Measurements from ENCODE around the gene WASF1. TPM values are rescaled to one million over a fixed set of nuclear protein-coding genes. Genes with fewer than 3 reads are reported as not detected.

Gene WASF1
- total and polyA plus RNA-seq, 2 donors (not counting 1 experiment from before 2014, with no cell fraction given) = 13.2 to 37.7 TPM

DNA sequence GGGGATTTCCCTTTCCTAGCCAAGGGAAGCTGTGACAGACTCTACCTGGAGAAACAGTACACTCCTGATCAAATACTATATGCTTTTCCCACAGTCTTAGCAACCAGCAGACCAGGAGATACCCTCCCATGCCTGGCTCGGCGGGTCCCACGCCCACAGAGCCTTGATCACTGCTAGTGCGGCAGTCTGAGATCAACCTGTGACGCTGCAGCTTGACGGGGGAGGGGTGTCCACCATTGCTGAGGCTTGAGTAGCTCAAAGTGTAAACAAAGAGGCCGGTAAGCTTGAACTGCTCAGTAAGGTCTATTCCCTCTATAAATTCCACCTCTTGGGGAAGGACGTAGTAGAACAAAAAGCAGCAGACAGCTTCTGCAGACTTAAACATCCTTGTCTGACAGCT is 63.2 kb downstream of the WASF1 start:
- H3K79me2 ChIP-seq (ENCODE audit: control insufficient read depth, insufficient read depth, low read length) = no peaks in the 10 kb centered on the region
- H3K4me3 ChIP-seq (replicated peaks in 1 of 4; ENCODE audit: control extremely low read depth in 1 of 4, insufficient read depth in 1 of 4, low read depth in 3 of 4, low read length in 4 of 4) = no peak overlapping the region
- H2AFZ ChIP-seq (ENCODE audit: low read length) = no peak overlapping the region
- TF ChIP-seq, protein P1, sequence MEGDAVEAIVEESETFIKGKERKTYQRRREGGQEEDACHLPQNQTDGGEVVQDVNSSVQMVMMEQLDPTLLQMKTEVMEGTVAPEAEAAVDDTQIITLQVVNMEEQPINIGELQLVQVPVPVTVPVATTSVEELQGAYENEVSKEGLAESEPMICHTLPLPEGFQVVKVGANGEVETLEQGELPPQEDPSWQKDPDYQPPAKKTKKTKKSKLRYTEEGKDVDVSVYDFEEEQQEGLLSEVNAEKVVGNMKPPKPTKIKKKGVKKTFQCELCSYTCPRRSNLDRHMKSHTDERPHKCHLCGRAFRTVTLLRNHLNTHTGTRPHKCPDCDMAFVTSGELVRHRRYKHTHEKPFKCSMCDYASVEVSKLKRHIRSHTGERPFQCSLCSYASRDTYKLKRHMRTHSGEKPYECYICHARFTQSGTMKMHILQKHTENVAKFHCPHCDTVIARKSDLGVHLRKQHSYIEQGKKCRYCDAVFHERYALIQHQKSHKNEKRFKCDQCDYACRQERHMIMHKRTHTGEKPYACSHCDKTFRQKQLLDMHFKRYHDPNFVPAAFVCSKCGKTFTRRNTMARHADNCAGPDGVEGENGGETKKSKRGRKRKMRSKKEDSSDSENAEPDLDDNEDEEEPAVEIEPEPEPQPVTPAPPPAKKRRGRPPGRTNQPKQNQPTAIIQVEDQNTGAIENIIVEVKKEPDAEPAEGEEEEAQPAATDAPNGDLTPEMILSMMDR (conservative IDR thresholded peaks at IDR 0.05 in 1 of 2, IDR thresholded peaks at IDR 0.05 in 1 of 2; ENCODE audit: low read depth in 1 of 2, low read length in 2 of 2) = no peak
- no peaks in the 10 kb centered on the region for H3K36me3 ChIP-seq (ENCODE audit: control insufficient read depth, insufficient read depth, low read length)
- no peaks in the 10 kb centered on the region for H3K4me1 ChIP-seq (ENCODE audit: control insufficient read depth, extremely low read depth, insufficient read depth, low read length)
- no peaks in the 10 kb centered on the region for H3K9me3 ChIP-seq (ENCODE audit: control insufficient read depth, insufficient read depth, low read depth, low read length)
- no peaks in the 10 kb centered on the region for H4K20me1 ChIP-seq (ENCODE audit: control insufficient read depth, extremely low read depth, insufficient read depth, low read length)
- H3K27me3 ChIP-seq (ENCODE audit: control insufficient read depth, insufficient read depth, low read length) = no peaks in the 10 kb centered on the region
- no peak for DNase-seq (ENCODE audit: low read depth in 2 of 2)
- H3K9ac ChIP-seq (ENCODE audit: insufficient read depth, low read length) = no peak overlapping the region
- no peak overlapping the region for H3K4me2 ChIP-seq (ENCODE audit: extremely low read depth, insufficient read depth, low read length)
- H3K27ac ChIP-seq (ENCODE audit: insufficient read depth, low read length) = no peak overlapping the region

DNA sequence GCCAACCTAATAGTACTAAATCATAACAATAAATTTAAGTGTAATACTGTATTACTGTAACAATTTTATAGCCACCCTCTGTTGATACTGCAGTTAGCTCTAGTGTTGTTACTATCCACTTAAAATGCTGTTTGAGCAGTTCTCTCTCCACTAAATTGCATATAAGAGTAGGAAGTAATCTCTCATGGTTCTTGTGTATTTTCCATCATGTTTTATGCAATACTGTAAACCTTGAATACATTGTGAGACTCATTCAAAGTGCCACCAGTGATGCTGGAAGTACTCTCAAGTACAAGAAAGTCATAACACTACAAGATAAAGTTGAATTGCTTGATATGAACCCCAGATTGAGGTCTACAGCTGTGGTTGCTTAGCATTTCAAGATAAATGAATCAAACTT is 65.5 kb downstream of the WASF1 start:
- no peak for DNase-seq (ENCODE audit: low read depth in 2 of 2)
- Histone ChIP-seq H3K79me2 (ENCODE audit: control insufficient read depth, insufficient read depth, low read length) (no peaks in the 10 kb centered on the region), H3K9ac (ENCODE audit: insufficient read depth, low read length) (no peak overlapping the region), H3K36me3 (ENCODE audit: control insufficient read depth, insufficient read depth, low read length) (no peaks in the 10 kb centered on the region), H3K4me3 (replicated peaks in 1 of 4; ENCODE audit: control extremely low read depth in 1 of 4, insufficient read depth in 1 of 4, low read depth in 3 of 4, low read length in 4 of 4) (no peak overlapping the region), H3K9me3 (ENCODE audit: control insufficient read depth, insufficient read depth, low read depth, low read length) (no peaks in the 10 kb centered on the region), H3K4me1 (ENCODE audit: control insufficient read depth, extremely low read depth, insufficient read depth, low read length) (no peaks in the 10 kb centered on the region), H3K27ac (ENCODE audit: insufficient read depth, low read length) (no peak overlapping the region), H4K20me1 (ENCODE audit: control insufficient read depth, extremely low read depth, insufficient read depth, low read length) (no peaks in the 10 kb centered on the region), H3K27me3 (ENCODE audit: control insufficient read depth, insufficient read depth, low read length) (no peaks in the 10 kb centered on the region), H3K4me2 (ENCODE audit: extremely low read depth, insufficient read depth, low read length) (no peak overlapping the region), H2AFZ (ENCODE audit: low read length) (no peak overlapping the region)
- no peak for TF ChIP-seq EZH2 (IDR thresholded peaks at IDR 0.05; ENCODE audit: low read length, missing control alignments)
- TF ChIP-seq, protein P1 (conservative IDR thresholded peaks at IDR 0.05 in 1 of 2, IDR thresholded peaks at IDR 0.05 in 1 of 2; ENCODE audit: low read depth in 1 of 2, low read length in 2 of 2) = no peak

DNA sequence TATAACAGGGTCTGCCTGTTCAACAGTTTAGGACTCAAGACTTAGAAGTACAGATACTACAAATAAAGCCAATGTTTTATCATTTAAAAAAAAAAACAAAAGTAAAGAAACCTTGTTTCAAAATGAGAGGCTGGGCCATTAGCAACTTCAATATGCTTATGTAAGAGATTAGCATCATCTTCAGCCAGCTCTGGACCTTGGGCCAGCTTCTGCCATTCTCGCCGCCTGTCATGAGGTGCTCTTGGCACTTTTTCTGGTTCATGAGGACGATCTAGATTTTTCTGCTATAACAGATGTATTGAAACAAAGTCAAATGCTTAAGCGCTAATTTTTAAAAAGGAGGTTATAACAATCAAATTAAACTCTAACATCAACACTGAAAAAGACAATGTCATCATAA is 74.2 kb downstream of the WASF1 start:
- H3K9me3 ChIP-seq (ENCODE audit: control insufficient read depth, insufficient read depth, low read depth, low read length) = no peaks in the 10 kb centered on the region
- no peak overlapping the region for H3K4me3 ChIP-seq (replicated peaks in 1 of 4; ENCODE audit: control extremely low read depth in 1 of 4, insufficient read depth in 1 of 4, low read depth in 3 of 4, low read length in 4 of 4)
- H3K79me2 ChIP-seq (ENCODE audit: control insufficient read depth, insufficient read depth, low read length) = no peaks in the 10 kb centered on the region
- H2AFZ ChIP-seq (ENCODE audit: low read length) = no peak overlapping the region
- H4K20me1 ChIP-seq (ENCODE audit: control insufficient read depth, extremely low read depth, insufficient read depth, low read length) = no peaks in the 10 kb centered on the region
- no peaks in the 10 kb centered on the region for H3K4me1 ChIP-seq (ENCODE audit: control insufficient read depth, extremely low read depth, insufficient read depth, low read length)
- DNase-seq (ENCODE audit: low read depth in 2 of 2) = no peak
- peaks cover 3% of the 10 kb centered on the region for H3K36me3 ChIP-seq (ENCODE audit: control insufficient read depth, insufficient read depth, low read length)
- no peak overlapping the region for H3K9ac ChIP-seq (ENCODE audit: insufficient read depth, low read length)
- H3K4me2 ChIP-seq (ENCODE audit: extremely low read depth, insufficient read depth, low read length) = no peak overlapping the region
- no peak for TF ChIP-seq EZH2 (IDR thresholded peaks at IDR 0.05; ENCODE audit: low read length, missing control alignments)
- TF ChIP-seq, protein P1 (conservative IDR thresholded peaks at IDR 0.05 in 1 of 2, IDR thresholded peaks at IDR 0.05 in 1 of 2; ENCODE audit: low read depth in 1 of 2, low read length in 2 of 2) = no peak
- no peak overlapping the region for H3K27ac ChIP-seq (ENCODE audit: insufficient read depth, low read length)
- no peaks in the 10 kb centered on the region for H3K27me3 ChIP-seq (ENCODE audit: control insufficient read depth, insufficient read depth, low read length)
